ENCODE data around the gene MPP2. TPM values are rescaled to one million over a fixed set of nuclear protein-coding genes. Genes with fewer than 3 reads are reported as not detected.
"Not testable (repeated sequence)": the region's sequence is repeated elsewhere in the genome, so short reads cannot be mapped to it uniquely, and the experiment has no call there.

Gene MPP2
- total and polyA plus RNA-seq, 7 donors, result 0.23 to 33.0 (median 10.9) TPM

DNA sequence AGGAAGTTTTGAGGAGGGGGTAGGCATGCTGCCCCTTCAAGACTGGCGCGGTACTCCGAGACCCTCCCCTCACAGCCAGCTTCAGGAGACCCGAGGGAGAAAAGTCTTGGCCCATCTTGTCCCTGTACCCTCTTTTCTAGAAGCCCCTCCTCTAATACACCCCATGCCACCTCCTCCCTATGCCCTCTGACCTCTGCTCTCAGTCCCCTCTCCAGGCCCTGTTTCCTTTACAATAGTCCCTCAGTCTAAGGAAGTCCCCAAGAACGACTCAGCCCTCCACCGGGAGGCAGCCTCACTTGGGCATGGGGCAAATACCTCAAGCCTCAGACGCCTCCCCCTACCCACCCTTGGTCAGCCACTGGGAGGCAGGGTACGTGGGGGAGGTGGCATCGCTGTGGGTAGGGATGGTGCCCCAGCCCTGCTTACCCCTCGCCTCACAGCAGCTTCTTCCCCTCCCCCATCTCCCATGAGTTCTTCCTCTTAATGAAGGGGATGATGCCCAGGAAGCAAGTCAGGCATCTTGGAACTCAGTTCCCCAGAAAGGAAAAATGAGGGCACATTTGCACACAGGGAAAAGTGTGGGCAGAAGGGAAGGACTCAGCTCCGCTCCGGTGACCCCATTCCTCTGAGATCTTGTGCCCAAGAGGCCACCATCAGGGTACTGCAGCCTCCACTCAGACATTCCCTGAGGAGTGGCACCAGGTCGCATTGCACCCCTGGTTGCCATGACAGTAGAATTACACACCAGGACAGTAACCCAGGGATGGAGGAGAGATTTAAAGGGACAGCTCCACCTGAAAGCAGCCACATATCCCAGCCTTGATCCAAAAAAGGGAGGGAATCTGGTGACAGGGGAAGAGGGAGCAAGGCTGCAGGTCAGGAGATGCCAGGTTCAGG lies 6.2 kb downstream of the MPP2 start:
- H3K4me1 ChIP-seq, result peaks cover 0 to 33% (median 29%) of the 10 kb centered on the region in 4 donors
- H3K36me3 ChIP-seq, result peaks cover 0 to 18% (median 11%) of the 10 kb centered on the region in 4 donors
- TF ChIP-seq POLR2A (IDR thresholded peaks at IDR 0.05), result no peak
- TF ChIP-seq EP300 (IDR thresholded peaks at IDR 0.05), result no peak
- TF ChIP-seq POLR2AphosphoS5 (IDR thresholded peaks at IDR 0.05), result no peak
- no peak for TF ChIP-seq CTCF (IDR thresholded peaks at IDR 0.05)
- H3K27ac ChIP-seq, result no peak overlapping the region
- H3K4me3 ChIP-seq, result peak overlapping the region; percentile 9 to 51 (median 44)
- H3K27me3 ChIP-seq, result no peaks in the 10 kb centered on the region
- no peaks in the 10 kb centered on the region for H3K9me3 ChIP-seq
- WGBS, 2 donors, result 14 to 31% methylated on average over 13 of the region's 13 CpGs
- intact Hi-C loops (cut with DNase I), result loop anchor here (10.0 kb wide), 1 partner anchor 496 kb away; no protein-coding TSS in a partner anchor
- DNase-seq, result no peak

GRCh38 chr17:43900183-43900857 lies 7.0 kb downstream of the MPP2 start:
- WGBS, 2 donors, result 3 to 5% methylated on average over 31 of the region's 31 CpGs
- intact Hi-C loops (cut with DNase I), result loop anchor here (10.0 kb wide), 1 partner anchor 496 kb away; no protein-coding TSS in a partner anchor
- peaks cover 0 to 22% (median 14%) of the 10 kb centered on the region in 4 donors for H3K36me3 ChIP-seq
- H3K4me3 ChIP-seq, result peak overlapping the region; percentile 9 to 51 (median 44)
- H3K4me1 ChIP-seq, result peaks cover 0 to 25% (median 21%) of the 10 kb centered on the region in 4 donors
- peak; percentile 92 for DNase-seq
- H3K27ac ChIP-seq, result no peak overlapping the region
- no peak for TF ChIP-seq EP300 (IDR thresholded peaks at IDR 0.05)
- no peak for TF ChIP-seq POLR2A (IDR thresholded peaks at IDR 0.05)
- no peak for TF ChIP-seq POLR2AphosphoS5 (IDR thresholded peaks at IDR 0.05)
- TF ChIP-seq CTCF (IDR thresholded peaks at IDR 0.05), result no peak
- H3K27me3 ChIP-seq, result no peaks in the 10 kb centered on the region
- H3K9me3 ChIP-seq, result no peaks in the 10 kb centered on the region

GRCh38 chr17:43898446-43898845 lies 8.9 kb downstream of the MPP2 start:
- Histone ChIP-seq H3K9me3 (no peaks in the 10 kb centered on the region), H3K27me3 (no peaks in the 10 kb centered on the region), H3K36me3 (peaks cover 0 to 31% (median 10%) of the 10 kb centered on the region in 4 donors), H3K4me1 (peaks cover 0 to 21% (median 16%) of the 10 kb centered on the region in 4 donors), H3K4me3 (no peak overlapping the region), H3K27ac (no peak overlapping the region)
- intact Hi-C loops (cut with DNase I), result no loop called here
- DNase-seq, result no peak
- TF ChIP-seq POLR2AphosphoS5 (IDR thresholded peaks at IDR 0.05), result no peak
- no peak for TF ChIP-seq POLR2A (IDR thresholded peaks at IDR 0.05)
- TF ChIP-seq EP300 (IDR thresholded peaks at IDR 0.05), result no peak
- TF ChIP-seq CTCF (IDR thresholded peaks at IDR 0.05), result no peak
- 61 to 70% methylated on average over 1 of the region's 1 CpG for WGBS, 2 donors

DNA sequence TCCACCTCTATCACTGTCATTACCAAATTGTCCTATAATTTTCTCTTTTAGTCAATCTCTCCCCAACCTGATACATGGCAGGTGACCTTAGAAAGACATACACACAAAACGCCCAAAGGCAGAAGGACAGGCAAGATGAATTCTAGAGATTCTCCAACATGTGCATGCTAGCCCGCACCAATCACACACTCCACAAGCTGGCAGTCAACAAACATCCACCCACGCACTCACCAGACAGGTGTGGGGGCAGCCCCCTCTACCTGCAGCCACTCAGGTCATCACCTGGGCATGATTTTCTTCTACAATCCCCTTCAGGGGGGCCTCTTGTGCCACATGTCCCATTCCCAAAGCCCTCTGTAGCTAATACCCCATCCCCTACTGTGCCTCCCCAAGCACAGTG lies 9.5 kb downstream of the MPP2 start:
- WGBS, 2 donors, result 74 to 86% methylated on average over 3 of the region's 3 CpGs
- no peak overlapping the region for H3K27ac ChIP-seq
- intact Hi-C loops (cut with DNase I), result no loop called here
- peaks cover 0 to 36% (median 10%) of the 10 kb centered on the region in 4 donors for H3K36me3 ChIP-seq
- peaks cover 0 to 21% (median 16%) of the 10 kb centered on the region in 4 donors for H3K4me1 ChIP-seq
- no peaks in the 10 kb centered on the region for H3K27me3 ChIP-seq
- TF ChIP-seq EP300 (IDR thresholded peaks at IDR 0.05) (no peak), POLR2AphosphoS5 (IDR thresholded peaks at IDR 0.05) (no peak), CTCF (IDR thresholded peaks at IDR 0.05) (no peak), POLR2A (IDR thresholded peaks at IDR 0.05) (no peak)
- H3K4me3 ChIP-seq, result no peak overlapping the region
- no peak for DNase-seq
- no peaks in the 10 kb centered on the region for H3K9me3 ChIP-seq

DNA sequence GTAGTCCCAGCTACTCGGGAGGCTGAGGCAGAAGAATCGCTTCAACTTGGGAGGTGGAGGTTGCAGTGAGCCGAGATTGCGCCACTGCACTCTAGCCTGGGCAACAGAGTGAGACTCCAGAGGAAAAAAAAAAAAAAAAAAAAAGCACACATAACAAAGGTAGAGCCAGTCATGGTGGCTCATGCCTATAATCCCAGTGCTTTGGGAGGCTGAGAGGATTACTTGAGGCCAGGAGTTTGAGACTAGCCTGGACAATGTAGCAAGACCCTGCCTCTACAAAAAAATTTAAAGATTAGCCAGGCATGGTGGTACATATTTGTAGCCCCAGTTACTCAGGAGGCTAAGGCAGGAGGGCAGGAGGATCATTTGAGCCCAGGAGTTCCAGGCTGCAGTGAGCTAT lies 12.8 kb downstream of the MPP2 start:
- H3K9me3 ChIP-seq; H3K27me3 ChIP-seq; intact Hi-C loops (cut with DNase I); H3K27ac ChIP-seq; DNase-seq; H3K4me3 ChIP-seq; H3K4me1 ChIP-seq: not testable (repeated sequence)
- WGBS, 2 donors, result 84 to 96% methylated on average over 4 of the region's 4 CpGs
- peaks cover 0 to 39% (median 10%) of the 10 kb centered on the region in 4 donors for H3K36me3 ChIP-seq

Measured in sigmoid colon (tissue), 7 donors.